ENCODE data around the gene SLC22A23. TPM values are rescaled to one million over a fixed set of nuclear protein-coding genes. Genes with fewer than 3 reads are reported as not detected.
A peak's percentile ranks its signal among the peaks of the same experiment; 100 is the strongest.

Gene SLC22A23
- total RNA-seq, 1 donor from 2014 or later, result 3.6 TPM

- Histone ChIP-seq H3K27me3 (ENCODE audit: control insufficient read depth, insufficient read depth, low read length) (no peaks in the 10 kb centered on the region), H3K36me3 (ENCODE audit: control insufficient read depth, insufficient read depth, low read length) (no peaks in the 10 kb centered on the region), H3K4me3 (ENCODE audit: low read depth, low read length) (no peak overlapping the region)
- DNase-seq (ENCODE audit: low read depth), result no peak
- TF ChIP-seq CTCF (IDR thresholded peaks at IDR 0.05; ENCODE audit: insufficient read depth, low read length, poor library complexity, severe bottlenecking), result no peak
Measured at GRCh38 chr6:3447005-3447404, 9.8 kb downstream of the SLC22A23 start.

DNA sequence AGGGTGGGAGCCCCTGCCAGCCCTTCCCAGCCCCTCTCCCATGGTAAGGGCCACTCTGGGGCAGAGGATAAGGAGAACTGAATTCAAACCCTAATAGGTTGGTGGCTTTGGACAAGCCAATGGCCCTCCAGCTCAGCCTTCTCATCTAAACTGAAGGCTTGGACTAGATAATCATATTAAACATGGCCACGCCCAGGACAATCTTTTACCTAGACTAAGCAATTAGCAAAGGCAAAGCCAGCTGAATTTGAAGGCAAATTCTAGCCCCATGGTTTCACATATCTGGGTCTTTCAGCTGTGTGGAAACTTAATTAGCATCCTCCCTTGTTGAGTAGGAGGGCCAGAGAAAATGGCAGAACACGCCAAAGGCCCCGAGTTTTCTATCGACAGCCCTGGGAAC is 10.7 kb downstream of the SLC22A23 start:
- Histone ChIP-seq H3K27me3 (ENCODE audit: control insufficient read depth, insufficient read depth, low read length) (no peaks in the 10 kb centered on the region), H3K36me3 (ENCODE audit: control insufficient read depth, insufficient read depth, low read length) (no peaks in the 10 kb centered on the region), H3K4me3 (ENCODE audit: low read depth, low read length) (no peak overlapping the region)
- TF ChIP-seq CTCF (IDR thresholded peaks at IDR 0.05; ENCODE audit: insufficient read depth, low read length, poor library complexity, severe bottlenecking), result no peak
- DNase-seq (ENCODE audit: low read depth), result no peak

GRCh38 chr6:3444276-3445088 is 12.4 kb downstream of the SLC22A23 start:
- H3K4me3 ChIP-seq (ENCODE audit: low read depth, low read length), result no peak overlapping the region
- no peak for TF ChIP-seq CTCF (IDR thresholded peaks at IDR 0.05; ENCODE audit: insufficient read depth, low read length, poor library complexity, severe bottlenecking)
- no peaks in the 10 kb centered on the region for H3K27me3 ChIP-seq (ENCODE audit: control insufficient read depth, insufficient read depth, low read length)
- no peaks in the 10 kb centered on the region for H3K36me3 ChIP-seq (ENCODE audit: control insufficient read depth, insufficient read depth, low read length)
- DNase-seq (ENCODE audit: low read depth), result no peak

- Histone ChIP-seq H3K27me3 (ENCODE audit: control insufficient read depth, insufficient read depth, low read length) (no peaks in the 10 kb centered on the region), H3K4me3 (ENCODE audit: low read depth, low read length) (no peak overlapping the region), H3K36me3 (ENCODE audit: control insufficient read depth, insufficient read depth, low read length) (no peaks in the 10 kb centered on the region)
- no peak for DNase-seq (ENCODE audit: low read depth)
- TF ChIP-seq CTCF (IDR thresholded peaks at IDR 0.05; ENCODE audit: insufficient read depth, low read length, poor library complexity, severe bottlenecking), result no peak
Measured at GRCh38 chr6:3443221-3443515, 13.7 kb downstream of the SLC22A23 start.

- peak; percentile 81 for DNase-seq (ENCODE audit: low read depth)
- TF ChIP-seq CTCF (IDR thresholded peaks at IDR 0.05; ENCODE audit: insufficient read depth, low read length, poor library complexity, severe bottlenecking), result no peak
- Histone ChIP-seq H3K4me3 (ENCODE audit: low read depth, low read length) (no peak overlapping the region), H3K27me3 (ENCODE audit: control insufficient read depth, insufficient read depth, low read length) (no peaks in the 10 kb centered on the region), H3K36me3 (ENCODE audit: control insufficient read depth, insufficient read depth, low read length) (no peaks in the 10 kb centered on the region)
Measured at GRCh38 chr6:3442431-3443220, 14.2 kb downstream of the SLC22A23 start.
